HCT116 (cell line): ENCODE results near the gene CLCN5.

Experiments used
- CTCF ChIP-seq, 3 experiments: fragments of 200-600 bp in 1 of 3; sonication (generic) in 1 of 3; IDR thresholded peaks in 2 of 3; conservative IDR thresholded peaks in 1 of 3; 2 replicates each; pipeline ENCODE4 v1.5.1; 2012 to 2017; ENCODE audit warnings: low read depth in 2 of 3, low read length in 2 of 3, antibody characterized with exemption in 1 of 3, borderline replicate concordance in 1 of 3, control low read depth in 1 of 3, mild to moderate bottlenecking in 1 of 3, mixed read lengths in 1 of 3, mixed run types in 1 of 3, moderate library complexity in 1 of 3; ENCODE audit not compliant: insufficient read depth in 1 of 3
- EZH2phosphoT487 ChIP-seq: fragments of 200-600 bp; IDR thresholded peaks from 2 replicates; pipeline ENCODE4 v1.6.1; 2018; ENCODE audit warnings: antibody characterized with exemption, borderline replicate concordance
- MAX ChIP-seq: IDR thresholded peaks from 2 replicates; pipeline ENCODE4 v1.6.1; 2012

- TF ChIP-seq EZH2phosphoT487 (no peak), CTCF (IDR thresholded peaks at IDR 0.05 in 2 of 3, conservative IDR thresholded peaks at IDR 0.05 in 1 of 3; ENCODE audit: borderline replicate concordance in 1 of 3, insufficient read depth in 1 of 3, low read depth in 2 of 3, low read length in 2 of 3) (no peak), MAX (no peak)
Measured at GRCh38 chrX:50093625-50094024, 171.2 kb downstream of the CLCN5 start.
